Activated effector memory CD4-positive, alpha-beta T cell treated with Interleukin-2 at 50 U/mL for 16 hours (primary cell): Measurements from ENCODE around the gene CCNDBP1.
"Not testable (repeated sequence)": the region's sequence is repeated elsewhere in the genome, so short reads cannot be mapped to it uniquely, and the experiment has no call there.

Experiments used
- DNase-seq: peaks from one replicate; pipeline ENCODE4 v3.0.0-alpha.2; 2020

Gene CCNDBP1

DNA sequence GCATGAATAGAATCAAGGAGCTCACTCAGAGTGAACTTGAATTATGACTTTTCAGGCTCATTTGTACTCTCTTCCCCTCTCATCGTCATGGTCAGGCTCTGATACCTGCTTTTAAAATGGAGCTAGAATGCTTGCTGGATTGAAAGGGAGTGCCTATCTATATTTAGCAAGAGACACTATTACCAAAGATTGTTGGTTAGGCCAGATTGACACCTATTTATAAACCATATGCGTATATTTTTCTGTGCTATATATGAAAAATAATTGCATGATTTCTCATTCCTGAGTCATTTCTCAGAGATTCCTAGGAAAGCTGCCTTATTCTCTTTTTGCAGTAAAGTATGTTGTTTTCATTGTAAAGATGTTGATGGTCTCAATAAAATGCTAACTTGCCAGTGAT lies 9.6 kb downstream of the CCNDBP1 start:
- no peak for DNase-seq

DNA sequence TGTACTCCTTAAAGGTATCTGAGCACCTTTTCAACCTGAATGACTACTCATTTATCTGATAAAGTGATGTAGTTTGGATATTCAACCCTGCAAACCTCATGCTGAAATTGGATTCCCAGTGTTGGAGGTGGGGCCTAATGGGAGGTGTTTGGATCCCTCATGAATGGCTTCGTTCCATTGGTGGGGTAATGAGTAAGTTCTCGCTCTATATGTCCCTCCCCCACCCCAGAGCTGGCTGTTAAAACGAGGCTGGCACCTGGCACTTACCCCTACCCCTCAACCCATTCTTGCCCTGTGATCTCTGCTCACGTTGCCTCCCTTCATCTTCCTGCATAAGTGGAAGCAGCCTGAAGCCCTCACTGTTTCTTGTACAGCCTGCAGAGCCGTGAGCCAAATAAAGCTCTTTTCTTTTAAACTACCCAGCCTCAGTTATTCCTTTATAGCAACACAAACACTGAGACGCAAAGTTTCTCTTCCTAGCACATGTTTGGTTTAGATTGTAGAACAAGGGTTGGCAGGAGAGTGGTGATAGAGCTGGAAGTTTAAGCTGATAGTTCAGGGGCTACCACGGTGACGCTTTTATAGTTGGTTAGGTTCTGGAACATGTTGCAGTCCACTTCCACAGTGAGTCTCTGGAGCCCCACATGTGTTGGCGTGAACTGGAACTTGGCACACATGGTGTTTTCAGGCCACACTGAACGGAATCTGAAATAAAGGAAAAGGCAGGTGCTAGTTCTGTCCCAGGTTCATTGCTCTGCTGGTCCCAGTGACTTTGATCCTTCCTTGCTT lies 11.8 kb downstream of the CCNDBP1 start:
- DNase-seq = no peak

DNA sequence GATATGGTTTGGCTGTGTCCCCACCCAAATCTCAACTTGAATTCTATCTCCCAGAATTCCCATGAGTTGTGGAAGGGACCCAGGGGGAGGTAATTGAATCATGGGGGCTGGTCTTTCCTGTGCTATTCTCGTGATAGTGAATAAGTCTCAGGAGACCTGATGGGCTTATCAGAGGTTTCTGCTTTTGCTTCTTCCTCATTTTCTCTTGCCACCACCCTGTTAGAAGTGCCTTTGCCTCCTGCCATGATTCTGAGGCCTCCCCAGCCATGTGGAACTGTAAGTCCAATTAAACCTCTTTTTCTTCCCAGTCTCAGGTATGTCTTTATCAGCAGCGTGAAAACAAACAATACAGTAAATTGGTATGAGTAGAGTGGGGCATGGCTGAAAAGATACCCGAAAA lies 12.6 kb downstream of the CCNDBP1 start:
- not testable (repeated sequence) for DNase-seq

DNA sequence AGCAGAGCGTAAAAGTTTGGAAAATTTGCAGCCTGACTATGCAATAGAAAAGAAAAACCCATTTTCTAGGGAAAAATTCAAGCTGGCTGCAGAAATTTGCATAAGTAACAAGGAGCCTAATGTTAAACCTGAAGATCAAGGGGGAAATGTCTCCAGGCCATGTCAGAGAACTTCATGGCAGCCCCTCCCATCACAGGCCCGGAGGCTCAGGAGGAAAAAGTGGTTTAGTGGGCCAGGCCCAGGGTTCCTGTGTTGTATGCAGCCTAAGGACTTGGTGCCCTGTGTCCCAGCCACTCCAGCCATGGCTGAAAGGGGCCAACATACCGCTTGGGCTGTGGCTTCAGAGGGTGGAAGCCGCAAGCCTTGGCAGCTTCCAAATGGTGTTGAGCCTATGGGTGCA lies 13.4 kb downstream of the CCNDBP1 start:
- not testable (repeated sequence) for DNase-seq

DNA sequence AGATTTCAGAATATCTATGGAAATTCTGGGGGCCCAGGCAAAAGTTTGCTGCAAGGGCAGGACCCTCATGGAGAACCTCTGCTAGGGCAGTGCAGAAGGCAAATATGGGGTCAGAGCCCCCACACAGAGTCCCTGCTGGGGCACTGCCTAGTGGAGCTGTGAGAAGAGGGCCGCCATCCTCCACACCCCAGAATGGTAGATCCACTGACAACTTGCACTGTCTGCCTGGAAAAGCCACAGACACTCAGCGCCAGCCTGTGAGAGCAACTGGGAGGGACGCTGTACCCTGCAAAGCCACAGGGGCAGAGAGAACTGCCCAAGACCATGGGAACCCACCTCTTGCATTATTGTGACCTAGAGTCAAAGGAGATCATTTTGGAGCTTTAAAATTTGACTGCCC lies 13.8 kb downstream of the CCNDBP1 start:
- DNase-seq = no peak

DNA sequence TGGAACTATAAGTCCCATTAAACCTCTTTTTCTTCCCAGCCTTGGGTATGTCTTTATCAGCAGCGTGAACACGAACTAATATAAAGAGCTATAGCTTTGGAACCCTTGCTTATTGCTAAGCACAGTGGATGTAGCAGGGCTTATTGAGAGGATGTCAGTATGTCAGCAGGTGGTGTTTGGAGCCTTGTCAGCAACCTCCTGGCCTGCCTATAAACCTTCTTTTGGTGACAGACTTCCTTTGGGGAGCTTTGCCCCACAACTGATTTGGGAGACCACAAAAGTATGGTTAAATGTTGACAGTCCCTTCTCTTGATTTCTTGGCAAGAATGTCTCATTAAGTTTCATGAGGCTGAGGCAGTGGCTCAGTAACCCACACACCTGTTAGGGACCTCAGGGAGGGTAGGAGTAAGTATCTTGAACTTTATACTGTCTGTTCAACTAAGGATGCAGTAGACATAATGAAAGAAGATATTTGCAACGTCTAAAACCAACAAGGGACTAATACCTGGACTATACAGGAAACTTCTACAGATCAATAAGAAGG lies 14.8 kb downstream of the CCNDBP1 start:
- no peak for DNase-seq

DNA sequence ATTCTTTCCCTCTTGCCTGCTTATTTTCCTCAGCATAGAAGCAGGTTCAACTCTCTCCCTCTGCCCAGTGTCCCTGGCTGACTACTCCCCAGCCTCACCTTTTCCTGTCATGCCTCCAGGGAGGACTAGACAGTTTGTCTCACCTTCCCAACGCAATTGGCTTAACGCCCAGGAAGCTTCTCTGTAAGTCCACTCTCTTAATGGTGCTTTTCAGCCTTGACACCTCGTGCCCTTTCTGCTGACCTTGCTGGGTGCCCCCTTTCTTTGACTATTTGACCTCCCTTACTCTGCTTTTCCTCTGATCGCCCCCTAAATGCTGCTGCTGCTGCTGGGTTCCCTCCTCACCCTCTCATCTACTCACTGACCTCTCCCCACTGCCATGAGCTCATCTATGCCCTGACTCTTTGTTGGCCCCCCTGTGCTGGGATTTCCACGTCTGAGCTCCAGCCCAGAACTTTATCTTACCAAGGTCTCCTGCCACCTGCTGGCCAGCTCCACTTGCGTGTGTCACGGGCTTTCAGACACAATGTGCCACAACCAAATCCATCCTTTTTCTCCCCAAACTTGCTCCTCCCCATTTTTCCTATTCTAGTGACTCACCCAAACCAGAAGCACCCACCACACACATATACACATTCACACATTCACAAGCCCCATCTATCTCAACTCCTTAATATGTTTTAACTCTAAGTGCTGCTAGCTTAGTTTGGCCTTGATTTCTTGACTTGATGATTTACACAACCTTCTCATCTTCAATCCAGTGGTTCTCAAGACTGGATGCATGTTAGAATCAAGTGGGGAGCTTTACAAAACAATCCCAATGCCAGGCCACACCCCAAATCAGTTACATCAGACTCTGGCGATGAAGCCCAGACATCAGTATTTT lies 19.1 kb downstream of the CCNDBP1 start:
- DNase-seq = peak; percentile 17

DNA sequence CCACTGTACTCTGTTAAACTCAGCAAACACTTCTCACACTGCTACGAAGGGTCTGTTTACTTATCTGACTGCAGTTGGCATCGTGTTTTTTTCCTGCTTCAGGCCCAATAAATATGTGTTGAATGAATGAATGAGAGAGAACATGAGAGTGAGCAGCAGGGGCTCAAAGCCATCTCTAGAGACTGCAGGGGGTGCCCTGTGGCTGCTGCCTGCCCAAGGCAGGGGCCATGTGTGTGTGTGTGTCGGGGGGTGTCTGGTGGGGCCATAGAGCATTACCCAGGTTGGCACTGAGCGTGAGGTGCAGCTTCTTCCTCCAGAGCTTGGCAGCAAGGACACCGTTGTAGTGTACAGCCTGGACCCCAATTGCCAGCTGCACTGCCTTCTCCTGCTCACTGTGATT lies 20.9 kb downstream of the CCNDBP1 start:
- no peak for DNase-seq

DNA sequence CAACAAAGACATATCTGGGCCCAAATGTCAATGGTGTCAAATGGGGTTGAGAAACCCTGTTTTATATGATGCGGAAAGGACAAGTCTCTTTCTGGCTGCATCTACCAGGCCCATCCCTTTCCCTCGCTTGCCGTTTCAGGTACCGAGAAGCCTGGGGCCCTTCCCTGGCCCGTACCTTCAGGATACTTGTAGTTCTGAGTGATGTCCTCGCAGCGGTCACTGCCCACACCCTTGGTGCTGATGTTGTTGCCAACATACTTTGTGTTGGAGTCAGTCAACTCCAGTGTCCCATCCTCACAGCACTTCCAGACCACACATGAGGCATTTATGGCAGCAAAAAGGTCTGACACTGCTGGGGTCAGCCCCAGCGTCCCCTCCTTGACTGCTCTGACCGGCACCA lies 21.8 kb downstream of the CCNDBP1 start:
- DNase-seq = no peak

DNA sequence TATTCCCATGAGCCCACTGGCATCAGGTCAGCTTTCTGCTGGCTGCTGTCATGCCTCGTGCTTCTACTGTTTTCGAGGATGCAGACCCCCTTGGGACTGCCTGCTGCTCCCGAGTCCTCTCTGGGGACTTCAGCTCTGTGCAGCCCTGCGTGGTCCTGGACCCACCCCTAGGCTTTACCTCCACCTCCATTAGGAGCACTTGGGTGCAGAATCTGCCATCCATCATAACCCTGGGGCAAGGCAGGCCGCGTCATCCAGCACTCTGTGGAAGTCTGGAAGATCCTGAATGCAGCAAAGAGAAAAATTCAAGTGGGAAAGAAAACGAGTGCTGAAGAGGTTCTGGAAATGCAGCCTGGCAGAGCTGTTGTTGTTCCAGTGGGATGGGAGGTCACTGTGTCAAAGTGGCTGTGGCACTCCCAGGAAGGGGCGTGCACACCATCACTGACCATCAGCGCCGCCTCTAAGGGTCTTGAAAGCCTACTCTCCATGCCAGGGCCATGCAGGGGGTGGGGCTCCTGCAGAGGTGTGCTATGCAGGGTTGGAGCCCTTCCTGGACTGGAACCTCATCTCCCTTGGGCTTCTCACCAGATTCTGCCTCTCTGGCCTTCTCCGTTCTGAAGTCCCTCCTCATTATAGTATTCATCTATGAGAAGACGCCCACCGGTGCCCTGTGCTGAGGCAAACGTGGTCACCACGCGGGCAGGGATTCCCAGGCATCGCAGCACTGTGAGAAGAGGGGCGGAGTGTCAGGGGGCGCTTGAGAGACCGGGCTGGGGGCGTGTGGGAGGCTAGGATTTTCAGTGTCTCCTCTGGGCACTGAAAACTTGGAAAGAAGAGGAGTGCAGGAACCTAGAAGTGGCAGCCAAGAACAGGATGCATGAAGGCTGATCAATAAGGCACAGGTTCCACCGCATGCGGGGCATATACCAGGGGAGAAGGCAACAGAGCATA lies 23.1 kb downstream of the CCNDBP1 start:
- DNase-seq = no peak

DNA sequence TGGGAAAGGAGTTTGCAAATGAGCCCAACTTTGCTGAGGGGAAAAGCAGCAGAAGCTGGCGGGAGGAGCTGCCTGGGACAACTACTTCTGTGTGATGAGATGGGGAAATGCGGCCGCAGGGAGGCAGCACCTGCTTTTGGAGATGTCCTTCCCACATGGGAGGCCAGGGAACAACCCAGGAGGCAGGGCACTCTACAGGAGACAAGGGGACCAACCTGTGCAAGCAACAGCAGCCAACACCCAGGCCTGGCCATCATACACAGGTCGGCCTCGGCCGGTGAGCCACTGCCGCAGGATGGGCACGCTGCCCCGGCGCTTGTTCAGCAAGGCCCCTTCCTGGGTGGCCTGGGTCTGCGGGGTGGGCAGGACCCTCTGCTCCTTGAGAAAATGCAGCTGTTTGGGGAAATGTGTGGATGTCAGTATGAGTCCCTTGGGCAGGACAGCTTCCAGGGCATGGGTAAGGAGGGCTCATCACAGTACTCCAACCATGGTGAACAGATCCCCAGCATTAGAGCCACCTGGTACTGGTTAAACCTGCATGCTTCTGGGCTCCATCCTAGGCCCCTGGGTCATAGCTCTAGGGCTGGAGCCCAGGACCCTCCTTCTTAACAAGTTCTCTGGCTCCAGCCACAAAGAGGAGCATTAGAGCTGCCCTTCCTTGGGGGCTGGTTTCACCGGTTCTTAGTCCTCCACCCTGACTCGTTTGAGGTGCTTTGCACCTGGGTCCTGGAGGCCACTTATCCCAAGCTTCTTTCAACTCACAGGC lies 24.0 kb downstream of the CCNDBP1 start:
- no peak for DNase-seq

DNA sequence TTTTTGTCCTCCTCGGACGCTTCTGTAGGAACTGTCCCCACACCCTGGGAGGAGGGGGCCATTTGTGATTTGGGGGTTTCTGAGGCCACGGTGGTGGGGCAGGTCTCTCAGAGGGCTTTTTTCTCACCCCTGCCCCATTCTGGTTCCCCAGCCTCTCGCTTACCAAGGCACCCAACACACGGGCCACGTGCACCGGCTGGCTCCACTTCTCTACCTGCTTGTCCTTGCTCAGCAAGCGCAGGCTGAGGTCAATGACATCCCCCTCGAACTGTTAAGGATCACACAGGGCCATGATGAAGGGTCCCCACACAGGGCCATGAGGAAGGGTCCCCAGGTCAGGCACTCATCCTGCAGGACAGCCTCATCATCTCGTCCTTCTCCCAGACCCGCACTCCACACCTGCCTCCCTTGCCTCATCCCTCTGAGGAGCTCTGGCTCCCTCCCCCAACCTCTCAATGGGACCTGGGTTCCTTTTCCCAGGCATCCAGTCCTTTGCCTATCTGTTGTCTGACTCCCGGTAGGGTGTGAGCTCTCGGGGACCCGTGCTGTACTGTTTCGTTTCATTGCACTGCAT lies 25.1 kb downstream of the CCNDBP1 start:
- DNase-seq = no peak

DNA sequence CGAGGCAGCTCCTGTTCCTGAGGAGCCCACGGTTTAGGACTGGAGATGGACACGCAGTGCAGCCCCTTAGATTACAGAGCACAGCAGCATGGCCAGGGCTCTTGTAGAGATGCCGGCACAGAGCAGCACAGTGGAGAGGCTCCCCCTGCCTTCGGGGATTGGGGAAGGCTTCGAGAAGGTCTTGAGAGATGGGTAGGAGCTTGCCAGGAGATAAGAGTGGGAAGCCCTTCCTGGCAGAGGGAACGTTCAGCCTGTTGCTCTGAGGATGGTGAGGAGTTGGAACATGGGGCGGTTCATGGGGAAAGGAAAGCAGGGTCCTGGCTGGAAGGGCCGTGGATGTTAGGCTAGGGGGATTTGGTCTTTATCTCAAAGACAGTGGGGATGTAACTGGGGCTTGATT lies 25.6 kb downstream of the CCNDBP1 start:
- DNase-seq = no peak

DNA sequence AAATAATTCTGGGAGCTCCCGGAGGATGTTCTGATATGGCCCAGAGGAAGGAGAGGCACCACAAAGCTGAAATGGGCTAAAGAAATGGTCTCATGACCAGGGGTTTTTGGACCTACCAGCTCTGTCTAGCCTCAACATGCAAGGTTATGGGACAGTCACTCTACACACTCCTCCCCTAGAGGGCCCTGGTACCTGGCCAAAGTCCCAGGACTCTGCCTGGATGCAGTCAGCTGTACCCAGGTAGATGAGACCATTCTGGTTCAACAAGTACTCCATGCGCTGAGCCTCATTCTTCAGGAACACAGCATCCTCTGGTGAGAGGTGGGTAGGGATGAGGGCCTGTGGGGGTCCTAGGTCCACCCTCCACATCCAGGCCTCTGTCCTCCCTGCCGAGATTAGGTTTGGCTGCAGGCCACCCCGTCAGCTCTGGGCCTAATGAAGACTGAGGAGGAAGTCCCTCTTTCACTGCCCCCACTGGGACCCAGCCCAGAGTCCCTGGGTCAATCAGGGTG lies 26.1 kb downstream of the CCNDBP1 start:
- no peak for DNase-seq

DNA sequence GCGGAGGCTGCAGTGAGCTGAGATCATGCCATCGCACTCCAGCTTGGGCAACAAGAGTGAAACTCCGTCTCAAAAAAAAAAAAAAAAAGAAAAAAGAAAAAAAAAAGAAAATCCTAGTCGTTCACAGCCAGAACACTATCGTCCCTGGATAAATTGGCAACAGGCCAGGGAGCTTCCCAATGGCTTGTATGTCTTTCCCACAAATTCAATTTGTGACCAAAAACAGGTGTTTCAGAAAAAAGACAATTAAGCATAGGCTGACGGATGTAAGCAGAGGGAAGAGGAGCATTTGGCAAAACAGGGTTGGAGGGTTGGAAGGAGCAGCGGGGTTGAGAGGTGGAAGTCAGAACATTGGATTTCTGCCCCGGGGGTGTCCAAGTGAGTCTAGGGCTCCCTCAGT lies 27.1 kb downstream of the CCNDBP1 start:
- no peak for DNase-seq

DNA sequence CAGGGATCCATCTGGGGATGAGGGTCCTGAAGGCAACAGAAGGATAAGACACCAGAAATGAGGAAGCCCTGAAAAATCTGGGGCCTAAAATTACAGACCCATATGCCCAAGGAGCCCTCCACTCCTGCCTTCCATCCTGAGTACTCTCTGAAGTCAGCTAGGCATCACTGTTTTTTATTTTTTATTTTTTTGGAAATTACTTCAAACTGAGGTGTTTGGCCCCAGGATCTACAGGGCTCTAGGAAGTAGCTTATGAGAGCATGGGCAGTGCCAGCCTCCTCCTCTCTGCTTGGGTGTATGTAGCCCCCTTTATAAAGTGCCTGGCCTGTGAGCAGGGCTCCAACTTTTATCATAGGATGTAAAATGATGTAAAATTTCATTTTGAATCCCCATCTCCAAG lies 27.7 kb downstream of the CCNDBP1 start:
- no peak for DNase-seq

DNA sequence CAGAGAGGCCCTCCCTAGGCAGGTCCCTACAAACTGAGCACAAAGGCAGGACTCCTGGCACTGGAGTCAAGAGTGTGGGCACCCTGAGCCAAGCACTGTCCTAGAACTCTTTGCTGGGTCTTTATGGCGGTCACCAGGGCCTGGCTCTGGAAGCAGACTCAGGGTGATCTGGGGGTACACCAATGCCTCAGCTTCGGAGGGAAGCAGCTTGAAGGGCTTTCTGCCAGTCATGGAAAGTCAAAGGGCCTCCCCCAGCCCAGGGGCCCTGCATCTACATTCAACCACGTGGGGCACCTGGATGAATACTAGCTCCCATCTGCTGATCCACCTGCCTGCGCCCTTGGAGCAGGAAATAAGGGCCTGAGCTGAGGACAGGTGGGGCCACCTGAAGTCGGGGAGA lies 28.3 kb downstream of the CCNDBP1 start:
- DNase-seq = no peak

DNA sequence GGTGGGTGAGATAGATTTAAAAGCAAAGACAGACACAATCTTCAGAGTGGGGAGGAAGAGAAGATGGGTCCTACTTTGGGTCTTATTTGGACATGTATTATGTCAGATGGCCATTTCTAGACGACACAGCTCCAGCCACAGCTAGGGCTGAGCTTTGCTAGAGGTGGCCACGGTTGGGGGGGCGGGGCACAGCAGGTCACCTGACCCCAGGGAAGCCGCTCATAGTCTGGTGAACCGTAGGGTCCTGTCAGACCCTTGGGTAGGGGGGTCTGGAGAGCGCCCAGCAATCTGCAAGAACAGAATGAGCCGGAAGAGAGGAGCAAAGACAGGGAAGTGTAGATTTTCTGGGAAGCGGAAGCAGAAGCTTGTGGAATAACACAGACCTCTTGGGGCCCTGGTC lies 29.0 kb downstream of the CCNDBP1 start:
- no peak for DNase-seq

DNA sequence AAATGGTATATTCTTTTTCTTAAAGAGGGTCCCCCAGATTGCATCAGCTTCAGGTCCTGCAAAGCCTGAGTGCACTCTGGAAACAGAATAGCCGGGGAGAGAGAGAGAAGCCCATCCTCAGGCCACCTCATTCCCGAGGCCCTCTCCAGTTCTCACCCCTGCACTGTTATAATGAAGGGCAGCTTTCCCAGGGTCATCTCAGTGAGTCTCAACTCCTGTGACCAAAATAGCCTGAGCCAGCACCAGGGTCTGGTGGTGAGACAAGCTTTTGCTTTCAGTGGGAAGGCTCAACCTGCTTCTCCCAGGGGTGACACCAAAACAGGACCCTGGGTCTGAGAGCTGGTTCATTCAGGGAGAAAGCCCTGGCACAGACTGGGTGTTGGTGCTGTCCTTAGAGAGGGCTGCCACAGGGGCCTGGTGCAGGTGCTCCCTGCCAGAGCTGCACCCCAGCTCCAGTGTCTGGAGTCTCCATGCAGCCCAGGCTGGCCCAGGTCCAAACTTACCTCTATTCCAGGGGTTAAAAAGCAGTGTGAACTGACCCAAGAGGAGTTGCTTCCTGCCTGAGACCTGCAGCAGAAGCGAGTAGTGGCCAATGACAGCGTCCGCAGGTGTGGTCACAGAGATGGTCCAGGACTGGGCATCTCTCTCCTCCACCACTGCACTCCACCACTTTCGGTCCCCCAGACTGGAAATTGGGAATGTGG lies 29.5 kb downstream of the CCNDBP1 start:
- no peak for DNase-seq

DNA sequence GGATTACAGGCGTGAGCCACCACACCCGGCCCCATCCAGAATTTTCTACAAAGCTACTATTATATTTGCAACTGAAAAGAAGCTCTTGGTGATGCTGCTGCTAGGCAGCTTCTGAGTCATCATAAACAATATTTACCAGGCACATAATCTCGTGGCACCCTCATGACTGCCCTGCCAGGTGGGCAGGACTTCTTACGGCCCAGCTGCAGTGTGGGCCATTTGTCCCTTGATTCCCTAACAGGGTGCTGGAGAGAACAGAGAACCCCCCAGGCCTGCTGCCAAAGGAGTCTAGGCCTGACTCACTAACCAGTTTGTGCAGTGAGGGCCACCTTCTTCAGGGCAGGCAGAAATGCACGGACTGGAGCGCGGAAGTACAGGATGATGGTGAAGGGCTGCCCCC lies 30.8 kb downstream of the CCNDBP1 start:
- DNase-seq = no peak
